OCI-LY1 (cell line): ENCODE results near the gene TASL.

Experiments
- EZH2 ChIP-seq: fragments of 200-600 bp; sonication (generic), shearing (Covaris generic); IDR thresholded peaks from 2 replicates; pipeline ENCODE4 v1.8.0; 2017; ENCODE audit warnings: borderline replicate concordance, mixed run types, mild to moderate bottlenecking, antibody characterized with exemption, low read length, moderate library complexity, mixed read lengths
- TF ChIP-seq, protein P1 (sequence below): fragments of 200-600 bp; sonication (generic), shearing (Covaris generic); IDR thresholded peaks from 2 replicates; pipeline ENCODE4 v1.5.1; 2017; ENCODE audit warnings: mild to moderate bottlenecking, antibody characterized with exemption, low read length, moderate library complexity, mixed read lengths

GRCh38 chrX:30607155-30607554 is 29.6 kb upstream of the TASL start:
- TF ChIP-seq, protein P1, sequence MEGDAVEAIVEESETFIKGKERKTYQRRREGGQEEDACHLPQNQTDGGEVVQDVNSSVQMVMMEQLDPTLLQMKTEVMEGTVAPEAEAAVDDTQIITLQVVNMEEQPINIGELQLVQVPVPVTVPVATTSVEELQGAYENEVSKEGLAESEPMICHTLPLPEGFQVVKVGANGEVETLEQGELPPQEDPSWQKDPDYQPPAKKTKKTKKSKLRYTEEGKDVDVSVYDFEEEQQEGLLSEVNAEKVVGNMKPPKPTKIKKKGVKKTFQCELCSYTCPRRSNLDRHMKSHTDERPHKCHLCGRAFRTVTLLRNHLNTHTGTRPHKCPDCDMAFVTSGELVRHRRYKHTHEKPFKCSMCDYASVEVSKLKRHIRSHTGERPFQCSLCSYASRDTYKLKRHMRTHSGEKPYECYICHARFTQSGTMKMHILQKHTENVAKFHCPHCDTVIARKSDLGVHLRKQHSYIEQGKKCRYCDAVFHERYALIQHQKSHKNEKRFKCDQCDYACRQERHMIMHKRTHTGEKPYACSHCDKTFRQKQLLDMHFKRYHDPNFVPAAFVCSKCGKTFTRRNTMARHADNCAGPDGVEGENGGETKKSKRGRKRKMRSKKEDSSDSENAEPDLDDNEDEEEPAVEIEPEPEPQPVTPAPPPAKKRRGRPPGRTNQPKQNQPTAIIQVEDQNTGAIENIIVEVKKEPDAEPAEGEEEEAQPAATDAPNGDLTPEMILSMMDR = no peak
- TF ChIP-seq EZH2 = no peak
